Lung (tissue), 12 donors: Measurements from ENCODE around the gene ATP6V1G3. TPM values are rescaled to one million over a fixed set of nuclear protein-coding genes. Genes with fewer than 3 reads are reported as not detected.

Source experiments
- ATAC-seq: fragments of 200-7000 bp; cut with Tn5 transposase; one replicate; pipeline ENCODE4 v1.9.1; 2020; ENCODE audit warnings: moderate number of reproducible peaks; ENCODE audit not compliant: insufficient read depth, low FRiP score
- DNase-seq, 3 donors: peaks; one replicate each; pipeline ENCODE4 v3.0.0-alpha.2; 2013 to 2017
- H3K27ac ChIP-seq, 2 donors: one replicate each; pipeline ENCODE4 v1.5.1; 2013; ENCODE audit warnings: mild to moderate bottlenecking in 2 of 2, moderate library complexity in 2 of 2, control low read depth in 1 of 2, inconsistent platforms in 1 of 2, low read depth in 1 of 2, low read length in 1 of 2
- H3K27me3 ChIP-seq, 3 donors: one replicate each; pipeline ENCODE4 v1.5.1; 2013; ENCODE audit warnings: low read length in 2 of 3; ENCODE audit not compliant: control insufficient read depth in 3 of 3, insufficient read depth in 3 of 3
- H3K36me3 ChIP-seq, 4 donors: one replicate each; pipeline ENCODE4 v1.5.1; 2013; ENCODE audit warnings: low read length in 4 of 4, mild to moderate bottlenecking in 1 of 4, moderate library complexity in 1 of 4; ENCODE audit not compliant: control insufficient read depth in 4 of 4, insufficient read depth in 4 of 4
- H3K4me1 ChIP-seq, 5 donors: one replicate each; pipeline ENCODE4 v1.5.1; 2013; ENCODE audit warnings: low read length in 5 of 5, mild to moderate bottlenecking in 2 of 5, moderate library complexity in 1 of 5; ENCODE audit not compliant: control insufficient read depth in 5 of 5, insufficient read depth in 5 of 5
- H3K4me3 ChIP-seq: one replicate; pipeline ENCODE4 v1.5.1; 2013; ENCODE audit warnings: mild to moderate bottlenecking, control low read depth, moderate library complexity
- H3K9ac ChIP-seq, 2 donors: one replicate each; pipeline ENCODE4 v1.5.1; 2013; ENCODE audit warnings: low read length in 2 of 2, control low read depth in 1 of 2; ENCODE audit not compliant: insufficient read depth in 1 of 2
- H3K9me3 ChIP-seq, 4 donors: one replicate each; pipeline ENCODE4 v1.5.1; 2013; ENCODE audit warnings: low read length in 3 of 4, mild to moderate bottlenecking in 1 of 4, moderate library complexity in 1 of 4; ENCODE audit not compliant: control insufficient read depth in 4 of 4, insufficient read depth in 3 of 4
- WGBS, 2 donors: extraction: QIAGEN DNeasy Blood & Tissue Kit; methylation state at CpG; one replicate each; pipeline ENCODE4 v1.1.7; 2013; 5-methylcytosine and 5-hydroxymethylcytosine counted together
- polyA plus RNA-seq, 2 donors: library from polyadenylated mRNA; stranded (reverse); fragments of 200-250 nt; gene quantifications; one replicate each; pipeline ENCODE4 v1.2.1, GENCODE V29; 2013
- total RNA-seq, 2 donors: library from RNA; depleted of rRNA in 1 of 2; stranded (reverse); fragments of >200 nt in 1 of 2; gene quantifications; one replicate each; pipeline ENCODE4 v1.2.1, GENCODE V29; 2014 to 2021
- TF ChIP-seq, protein P1 (sequence below): IDR thresholded peaks from 2 replicates; pipeline ENCODE4 v1.5.1; 2012; ENCODE audit warnings: mild to moderate bottlenecking; ENCODE audit errors: control extremely low read depth, extremely low read depth
- donor health status: control.
- donor health status: control.
- donor health status: Bipolar disorder and iron deficiency.
- donor health status: healthy.
- donor health status: DM: yes; HTN: yes; CAD: no.

Gene ATP6V1G3
- total and polyA plus RNA-seq, 4 donors: not detected

DNA sequence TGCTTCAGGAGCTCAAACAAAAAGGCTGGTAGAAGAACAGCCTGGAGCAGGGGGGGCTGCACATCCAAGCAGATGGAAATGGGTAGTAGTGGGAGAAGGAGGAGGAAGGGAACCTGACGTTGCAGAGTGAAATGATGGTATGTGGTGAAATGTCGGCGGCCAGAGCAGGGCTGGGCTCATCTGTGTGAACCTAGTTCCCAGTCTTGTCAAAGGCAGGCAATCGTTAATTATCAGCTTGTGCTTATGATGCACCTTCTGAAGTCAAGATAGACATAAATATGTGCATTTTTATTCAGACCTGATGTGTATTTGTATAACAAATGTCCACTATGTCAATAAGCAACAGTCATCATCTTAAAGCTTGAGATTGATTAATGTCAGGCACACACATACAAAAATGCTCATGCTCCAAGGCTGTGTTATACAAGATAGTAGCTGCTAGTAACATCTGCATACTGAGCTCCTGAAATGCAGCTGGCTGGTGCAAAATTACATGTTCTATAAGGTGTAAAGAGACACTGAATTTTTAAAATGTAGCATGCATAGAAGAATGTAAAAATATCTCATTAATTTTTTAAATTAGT, 10.6 kb upstream of the ATP6V1G3 start:
- 66 to 74% methylated on average over 4 of the region's 4 CpGs for WGBS, 2 donors
- no peak overlapping the region for H3K9ac ChIP-seq
- peaks cover 0 to 2% (median 0%) of the 10 kb centered on the region in 4 donors for H3K9me3 ChIP-seq
- no peak overlapping the region for H3K27ac ChIP-seq
- ATAC-seq (no peak), DNase-seq (no peak)
- no peak overlapping the region for H3K4me3 ChIP-seq
- TF ChIP-seq, protein P1, sequence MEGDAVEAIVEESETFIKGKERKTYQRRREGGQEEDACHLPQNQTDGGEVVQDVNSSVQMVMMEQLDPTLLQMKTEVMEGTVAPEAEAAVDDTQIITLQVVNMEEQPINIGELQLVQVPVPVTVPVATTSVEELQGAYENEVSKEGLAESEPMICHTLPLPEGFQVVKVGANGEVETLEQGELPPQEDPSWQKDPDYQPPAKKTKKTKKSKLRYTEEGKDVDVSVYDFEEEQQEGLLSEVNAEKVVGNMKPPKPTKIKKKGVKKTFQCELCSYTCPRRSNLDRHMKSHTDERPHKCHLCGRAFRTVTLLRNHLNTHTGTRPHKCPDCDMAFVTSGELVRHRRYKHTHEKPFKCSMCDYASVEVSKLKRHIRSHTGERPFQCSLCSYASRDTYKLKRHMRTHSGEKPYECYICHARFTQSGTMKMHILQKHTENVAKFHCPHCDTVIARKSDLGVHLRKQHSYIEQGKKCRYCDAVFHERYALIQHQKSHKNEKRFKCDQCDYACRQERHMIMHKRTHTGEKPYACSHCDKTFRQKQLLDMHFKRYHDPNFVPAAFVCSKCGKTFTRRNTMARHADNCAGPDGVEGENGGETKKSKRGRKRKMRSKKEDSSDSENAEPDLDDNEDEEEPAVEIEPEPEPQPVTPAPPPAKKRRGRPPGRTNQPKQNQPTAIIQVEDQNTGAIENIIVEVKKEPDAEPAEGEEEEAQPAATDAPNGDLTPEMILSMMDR: no peak
- H3K4me1 ChIP-seq: no peaks in the 10 kb centered on the region
- no peaks in the 10 kb centered on the region for H3K36me3 ChIP-seq
- no peaks in the 10 kb centered on the region for H3K27me3 ChIP-seq

GRCh38 chr1:198549866-198550265, 9.4 kb upstream of the ATP6V1G3 start:
- ATAC-seq (no peak), DNase-seq (no peak)
- Histone ChIP-seq H3K27ac (no peak overlapping the region), H3K27me3 (no peaks in the 10 kb centered on the region), H3K4me3 (no peak overlapping the region), H3K36me3 (no peaks in the 10 kb centered on the region), H3K9ac (no peak overlapping the region), H3K4me1 (no peaks in the 10 kb centered on the region), H3K9me3 (peaks cover 0 to 2% (median 0%) of the 10 kb centered on the region in 4 donors)
- TF ChIP-seq, protein P1: no peak

GRCh38 chr1:198548890-198549289, 8.4 kb upstream of the ATP6V1G3 start:
- Histone ChIP-seq H3K4me1 (no peaks in the 10 kb centered on the region), H3K4me3 (no peak overlapping the region), H3K27me3 (no peaks in the 10 kb centered on the region), H3K9me3 (peaks cover 0 to 2% (median 0%) of the 10 kb centered on the region in 4 donors), H3K9ac (no peak overlapping the region), H3K36me3 (no peaks in the 10 kb centered on the region), H3K27ac (no peak overlapping the region)
- DNase-seq (no peak), ATAC-seq (no peak)
- TF ChIP-seq, protein P1: no peak

GRCh38 chr1:198545156-198545555, 4.7 kb upstream of the ATP6V1G3 start:
- TF ChIP-seq, protein P1: no peak
- DNase-seq (no peak), ATAC-seq (no peak)
- no peaks in the 10 kb centered on the region for H3K4me1 ChIP-seq
- H3K27ac ChIP-seq: no peak overlapping the region
- no peak overlapping the region for H3K4me3 ChIP-seq
- H3K27me3 ChIP-seq: no peaks in the 10 kb centered on the region
- H3K9me3 ChIP-seq: peaks cover 0 to 2% (median 0%) of the 10 kb centered on the region in 4 donors
- H3K36me3 ChIP-seq: no peaks in the 10 kb centered on the region
- H3K9ac ChIP-seq: no peak overlapping the region
- 97 to 99% methylated on average over 6 of the region's 6 CpGs for WGBS, 2 donors
